Fibroblast of the conjunctiva (primary cell): ENCODE results near the gene RNF126.
"Not testable (repeated sequence)": the region's sequence is repeated elsewhere in the genome, so short reads cannot be mapped to it uniquely, and the experiment has no call there.

Source experiments
- DNase-seq: peaks from one replicate; pipeline ENCODE4 v3.0.0-alpha.2; 2010; ENCODE audit warnings: low read depth

RNF126 gene

DNA sequence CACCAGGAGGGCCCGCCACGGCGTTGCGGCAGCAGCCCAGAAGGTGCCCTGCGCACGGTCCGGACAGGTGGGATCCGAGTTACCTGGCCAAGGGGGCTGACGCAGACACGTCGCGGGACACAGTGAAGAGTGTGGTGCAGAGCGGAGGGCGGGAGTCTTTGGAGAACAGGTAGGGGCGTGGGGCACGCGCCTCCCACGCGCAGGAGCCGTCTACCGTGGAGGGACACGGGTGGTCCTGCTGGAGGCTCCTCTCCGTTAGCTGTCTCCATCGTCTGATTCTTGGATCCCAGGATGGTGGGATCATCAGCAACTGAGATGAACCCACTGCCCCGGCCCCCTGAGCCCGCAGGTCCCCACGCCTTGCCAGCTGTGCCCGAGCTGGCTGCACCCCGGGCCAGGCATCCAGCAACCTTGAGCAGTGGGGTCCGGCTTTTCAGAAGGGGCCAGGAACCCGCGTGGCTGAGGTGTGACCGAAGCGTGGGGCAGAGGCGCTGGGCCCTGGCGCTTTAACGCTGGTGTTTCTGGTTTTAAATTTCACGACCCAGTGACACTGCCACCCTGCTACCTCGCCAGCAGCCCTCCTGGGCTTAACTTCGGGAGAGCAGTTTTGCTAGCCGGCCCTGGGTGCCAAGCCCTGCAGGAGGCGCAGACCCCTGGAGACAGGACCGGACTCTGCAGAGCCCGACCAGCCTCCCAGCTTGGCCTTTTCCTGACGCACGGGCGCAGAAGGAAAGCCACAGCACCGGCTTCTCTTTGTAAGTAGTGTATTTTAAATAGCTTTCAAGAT, 16.0 kb downstream of the RNF126 start:
- DNase-seq = no peak

DNA sequence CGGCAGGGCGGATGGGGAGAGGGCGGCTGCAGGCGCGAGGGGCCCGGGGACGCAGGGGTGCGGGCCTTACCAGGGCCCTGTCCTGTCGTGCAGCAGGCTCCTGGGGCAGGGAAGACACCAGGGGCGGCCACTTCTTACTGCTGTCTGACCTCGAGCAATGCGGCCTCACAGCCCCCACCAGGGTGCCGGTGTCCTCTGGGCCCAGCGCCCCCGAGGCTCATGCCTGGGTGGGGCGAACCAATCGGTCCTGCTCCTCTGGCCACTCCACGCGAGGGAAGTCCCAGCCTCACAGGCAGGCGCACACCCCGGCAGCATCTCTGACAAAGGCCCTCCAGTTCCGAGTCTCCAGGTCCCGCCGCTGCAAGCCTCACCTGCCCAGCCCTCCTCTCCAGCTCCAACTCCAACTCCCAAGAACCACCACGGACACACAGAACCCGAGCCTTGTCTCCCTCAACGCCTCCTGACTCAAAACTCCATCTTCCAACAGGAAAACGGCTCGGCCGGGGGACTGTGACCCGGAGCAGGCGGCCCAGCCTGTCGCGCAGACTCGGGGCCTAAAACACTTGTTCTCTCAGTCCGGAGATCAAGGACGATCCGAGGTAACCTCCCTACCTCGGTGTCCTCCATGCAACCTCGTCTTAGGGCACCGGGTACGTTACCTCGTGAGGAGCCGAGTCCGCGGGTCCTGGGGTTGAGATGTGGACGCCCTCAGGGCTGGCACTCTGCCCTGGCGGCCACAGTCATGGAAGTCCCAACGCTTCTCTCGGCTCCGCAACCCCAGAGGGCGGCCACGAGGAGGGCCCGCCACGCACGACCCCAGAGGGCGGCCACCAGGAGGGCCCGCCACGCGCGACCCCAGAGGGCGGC, 16.9 kb downstream of the RNF126 start:
- no peak for DNase-seq

DNA sequence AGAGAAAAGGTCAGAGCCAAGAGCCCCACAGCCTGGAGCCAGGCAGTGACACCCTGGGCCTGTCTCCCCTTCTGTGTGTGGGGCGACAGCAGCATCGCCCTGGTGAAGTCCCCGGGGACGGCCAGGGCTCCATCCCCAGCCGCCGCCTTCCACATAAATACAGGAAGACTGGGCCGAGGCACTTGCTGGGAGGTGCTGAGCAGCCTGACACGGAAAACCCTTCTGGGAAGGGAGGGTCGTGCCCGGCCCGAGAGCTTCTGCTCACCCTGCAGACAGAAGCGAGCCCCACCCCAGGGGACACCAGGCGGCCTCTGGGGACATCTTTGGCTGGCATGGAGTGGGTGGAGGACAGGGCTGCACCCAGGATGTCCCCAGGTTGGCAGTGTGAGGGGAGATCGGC, 18.2 kb downstream of the RNF126 start:
- no peak for DNase-seq

DNA sequence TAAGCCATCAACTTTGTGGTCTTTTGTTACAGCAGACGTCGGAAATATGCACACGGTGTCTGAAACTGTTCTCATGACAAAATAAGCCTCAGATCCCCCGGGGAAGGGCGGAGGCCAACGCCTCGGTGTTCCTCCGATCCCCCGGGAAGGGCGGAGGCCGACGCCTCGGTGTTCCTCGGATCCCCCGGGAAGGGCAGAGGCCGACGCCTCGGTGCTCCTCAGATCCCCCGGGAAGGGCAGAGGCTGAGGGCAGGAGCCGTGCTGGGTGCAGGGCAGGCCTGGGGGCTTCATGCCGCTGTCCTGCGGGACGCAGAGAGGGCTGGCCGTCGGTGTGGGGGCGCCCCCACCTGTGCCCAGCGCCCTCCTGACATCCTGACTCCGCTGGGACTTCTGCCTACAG, 18.7 kb downstream of the RNF126 start:
- DNase-seq = no peak

DNA sequence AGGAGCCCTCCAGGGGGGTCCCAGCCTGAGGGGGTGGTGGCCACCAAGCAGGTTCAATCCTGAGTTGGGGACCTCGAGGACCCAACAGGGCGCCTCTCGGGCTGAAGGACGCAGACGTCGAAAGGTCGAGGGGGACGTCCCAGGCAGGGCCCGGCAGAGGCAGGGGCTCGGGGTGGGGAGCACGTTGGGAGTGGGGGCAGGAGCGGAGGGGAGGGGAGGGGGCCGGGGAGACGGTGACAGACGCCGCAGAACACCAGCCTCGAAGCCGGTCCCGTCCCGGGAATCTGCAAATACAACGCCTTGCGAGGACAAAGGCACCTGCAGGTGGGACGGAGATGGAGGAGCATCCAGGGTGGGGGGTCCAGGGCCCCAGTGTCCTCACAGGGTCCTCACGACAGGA, 19.3 kb downstream of the RNF126 start:
- no peak for DNase-seq

DNA sequence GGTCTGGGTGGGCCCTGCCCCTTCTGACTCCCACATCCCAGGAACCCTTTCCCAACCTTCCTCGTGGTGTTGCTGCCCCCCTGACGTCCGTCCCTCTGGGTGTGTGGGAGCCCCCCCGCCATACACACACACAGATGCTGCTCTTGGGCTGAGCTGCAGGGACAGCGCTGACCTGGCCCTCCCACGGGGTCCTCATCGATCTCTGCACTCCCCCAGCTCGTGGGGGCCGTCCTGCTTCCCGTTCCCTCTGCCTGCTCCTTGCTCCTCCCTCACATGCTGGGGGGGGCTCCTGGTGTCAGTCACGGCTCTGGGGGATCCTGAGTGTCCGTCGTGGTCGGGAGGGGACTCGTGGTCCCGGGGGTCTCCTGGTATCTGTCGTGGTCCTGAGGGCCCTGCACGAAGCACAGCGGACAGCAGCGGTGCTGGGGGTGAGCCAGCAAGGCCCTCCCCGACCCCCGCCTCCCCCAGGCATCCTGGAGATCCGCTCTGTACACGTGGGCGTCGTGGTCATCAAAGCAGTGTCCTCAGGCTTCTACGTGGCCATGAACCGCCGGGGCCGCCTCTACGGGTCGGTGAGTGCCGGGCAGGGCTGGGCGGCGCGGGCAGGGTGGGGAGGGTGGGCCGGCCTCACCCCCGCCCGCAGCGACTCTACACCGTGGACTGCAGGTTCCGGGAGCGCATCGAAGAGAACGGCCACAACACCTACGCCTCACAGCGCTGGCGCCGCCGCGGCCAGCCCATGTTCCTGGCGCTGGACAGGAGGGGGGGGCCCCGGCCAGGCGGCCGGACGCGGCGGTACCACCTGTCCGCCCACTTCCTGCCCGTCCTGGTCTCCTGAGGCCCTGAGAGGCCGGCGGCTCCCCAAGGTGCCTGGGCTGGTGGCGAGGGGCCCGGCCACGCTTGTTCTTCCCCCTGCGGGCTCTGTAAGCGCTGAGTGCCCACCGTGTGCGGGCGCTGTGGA, 20.0 kb downstream of the RNF126 start:
- no peak for DNase-seq

DNA sequence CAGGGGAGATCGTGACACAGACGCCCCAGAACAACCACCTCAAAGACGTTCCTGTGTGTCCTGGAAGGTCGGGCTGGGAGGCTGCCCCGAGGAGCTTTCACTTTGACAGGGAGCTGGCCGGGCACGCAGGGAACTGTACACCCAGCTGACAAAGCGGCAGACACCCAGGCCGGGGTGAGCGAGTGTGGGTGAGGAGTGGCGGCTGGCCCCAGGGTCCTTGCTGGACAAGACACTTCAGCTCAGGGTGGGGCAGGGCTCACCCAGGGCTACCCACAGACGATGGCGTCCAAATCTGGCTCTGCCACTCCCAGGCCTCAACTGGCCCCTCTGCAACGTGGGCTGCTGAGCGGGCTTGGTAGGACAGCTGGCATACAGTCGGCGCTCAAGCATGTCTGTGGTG, 21.3 kb downstream of the RNF126 start:
- no peak for DNase-seq

DNA sequence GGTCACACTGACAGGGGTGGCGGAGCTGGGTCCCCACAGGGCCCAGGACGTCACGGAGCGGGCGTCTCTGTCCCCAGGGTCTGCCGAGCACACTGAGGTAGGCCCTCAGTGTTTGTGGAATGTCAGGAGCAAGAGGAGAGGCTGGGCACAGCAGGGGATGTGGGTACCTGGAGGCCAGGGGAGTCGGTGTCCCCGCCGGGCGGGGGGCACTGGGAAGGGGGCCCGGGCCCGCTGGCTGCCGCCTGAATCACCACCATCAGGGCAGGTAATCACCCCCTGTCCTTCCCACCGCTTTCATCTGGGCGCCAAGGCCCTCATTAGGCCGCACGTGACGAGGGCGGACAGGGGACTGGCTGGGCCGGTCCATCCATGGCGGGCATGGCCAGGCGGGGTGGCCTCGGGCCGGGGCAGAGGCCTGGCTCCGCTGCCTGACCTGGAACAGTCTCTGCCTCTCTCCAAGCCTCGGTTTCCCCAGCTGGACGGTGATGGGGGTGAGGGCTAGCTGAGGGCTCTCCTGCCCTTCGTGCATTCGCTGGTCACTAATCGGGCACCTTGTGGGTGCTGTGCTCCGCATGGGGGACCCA, 22.3 kb downstream of the RNF126 start:
- DNase-seq = no peak

DNA sequence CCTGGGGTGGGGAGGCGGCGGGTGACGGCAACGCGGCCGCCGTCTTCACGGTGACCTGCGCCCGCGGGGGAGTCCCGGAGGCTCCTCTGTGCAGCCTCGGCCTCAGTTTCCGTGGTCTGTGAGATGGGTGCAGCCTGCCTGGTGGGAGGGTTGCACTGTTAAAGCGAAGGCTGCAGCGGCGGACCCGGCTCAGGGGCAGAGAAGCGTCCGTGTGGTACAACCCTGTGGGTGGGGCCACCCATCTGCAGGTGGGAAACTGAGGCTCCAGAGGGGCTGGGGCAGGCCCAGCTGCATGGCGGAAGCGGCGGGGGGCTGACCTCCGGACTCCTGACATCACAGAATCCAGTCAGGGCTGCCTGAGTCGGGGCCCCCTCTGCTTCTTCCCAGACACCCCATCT, 22.9 kb downstream of the RNF126 start:
- no peak for DNase-seq

DNA sequence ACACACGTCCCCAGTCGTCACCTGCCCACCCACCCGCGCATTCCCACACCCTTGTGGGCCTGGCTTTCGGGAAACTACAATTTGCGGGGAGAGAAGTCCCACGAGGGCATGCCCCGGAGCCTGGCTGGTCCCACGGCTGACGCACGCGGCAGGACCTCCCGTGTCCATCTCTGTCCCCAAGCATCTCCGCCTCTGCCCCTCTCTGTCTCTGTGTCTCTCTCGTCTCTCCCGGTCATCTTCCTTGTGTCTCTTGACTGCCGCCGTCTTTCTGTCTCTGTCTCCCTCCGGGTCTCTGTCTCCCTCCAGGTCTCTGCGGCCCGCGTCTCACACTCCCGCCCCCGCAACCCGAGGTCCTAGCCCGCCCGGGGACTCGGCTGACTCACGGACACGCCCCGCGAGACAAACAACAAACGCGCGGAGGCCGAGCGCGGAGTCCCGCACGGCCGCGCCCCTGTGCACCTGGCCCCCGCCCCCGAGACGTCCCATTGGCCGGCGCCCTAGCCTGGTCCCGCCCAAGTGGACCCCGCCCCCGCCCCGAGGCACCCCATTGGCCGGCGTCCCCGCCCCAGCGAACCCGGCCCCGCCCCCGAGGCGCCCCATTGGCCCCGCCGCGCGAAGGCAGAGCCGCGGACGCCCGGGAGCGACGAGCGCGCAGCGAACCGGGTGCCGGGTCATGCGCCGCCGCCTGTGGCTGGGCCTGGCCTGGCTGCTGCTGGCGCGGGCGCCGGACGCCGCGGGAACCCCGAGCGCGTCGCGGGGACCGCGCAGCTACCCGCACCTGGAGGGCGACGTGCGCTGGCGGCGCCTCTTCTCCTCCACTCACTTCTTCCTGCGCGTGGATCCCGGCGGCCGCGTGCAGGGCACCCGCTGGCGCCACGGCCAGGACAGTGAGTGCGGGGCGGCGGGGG, 23.5 kb downstream of the RNF126 start, which contains the start of gene FGF22:
Gene FGF22 (plus strand): TSS at position 627 of the 908 bp plus-strand sequence. CDS start 47 bp downstream, at position 674.
- peak; percentile 51 for DNase-seq

DNA sequence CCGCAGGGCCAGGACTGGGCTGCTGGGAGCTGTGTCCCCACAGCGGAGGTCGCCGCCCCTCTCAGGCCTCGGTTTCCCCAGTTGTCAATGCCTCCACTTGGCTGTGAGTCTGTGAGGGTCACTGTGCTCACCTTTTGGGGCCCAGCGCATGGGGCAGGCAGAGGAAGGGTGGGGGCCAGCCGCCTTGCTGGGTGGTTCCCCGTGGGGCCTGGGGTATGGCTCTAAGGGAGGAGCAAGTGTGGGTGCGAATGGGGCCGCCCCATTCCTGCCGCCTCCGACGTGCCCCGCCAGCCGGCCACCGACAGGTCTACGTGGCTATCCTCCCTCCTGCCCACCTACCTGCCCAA, 24.1 kb downstream of the RNF126 start:
- DNase-seq = no peak

DNA sequence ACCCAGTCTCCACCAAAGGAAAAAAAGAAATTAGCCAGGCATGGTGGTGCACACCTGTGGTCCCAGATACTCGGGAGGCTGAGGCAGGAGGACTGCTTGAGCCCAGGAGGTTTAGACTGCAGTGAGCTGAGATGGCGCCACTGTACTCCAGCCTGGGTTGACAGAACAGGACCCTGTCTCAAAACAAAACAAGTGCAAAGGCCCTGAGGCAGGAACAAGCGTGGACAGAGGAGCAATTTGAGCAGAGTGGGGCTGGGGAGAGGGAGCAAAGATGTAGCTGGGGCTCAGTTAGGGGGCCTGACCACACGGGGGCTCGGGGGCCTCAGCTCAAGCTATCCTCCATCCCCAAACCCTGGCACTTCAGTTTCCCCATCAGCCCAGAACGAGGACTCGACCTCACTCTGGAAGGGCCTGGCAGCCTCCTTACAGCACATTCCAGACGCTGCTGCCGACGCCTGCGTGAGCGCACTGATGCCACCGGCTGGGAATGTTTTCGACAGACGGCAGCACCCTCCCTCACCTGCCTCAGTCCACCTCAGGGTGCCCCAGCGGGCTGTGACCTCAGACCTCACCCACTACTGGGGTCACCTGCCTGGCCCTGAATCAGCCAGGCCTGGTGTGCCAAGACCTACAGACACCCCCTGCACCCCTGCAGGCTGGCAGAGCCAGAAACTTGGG, 27.9 kb downstream of the RNF126 start:
- DNase-seq = no peak

DNA sequence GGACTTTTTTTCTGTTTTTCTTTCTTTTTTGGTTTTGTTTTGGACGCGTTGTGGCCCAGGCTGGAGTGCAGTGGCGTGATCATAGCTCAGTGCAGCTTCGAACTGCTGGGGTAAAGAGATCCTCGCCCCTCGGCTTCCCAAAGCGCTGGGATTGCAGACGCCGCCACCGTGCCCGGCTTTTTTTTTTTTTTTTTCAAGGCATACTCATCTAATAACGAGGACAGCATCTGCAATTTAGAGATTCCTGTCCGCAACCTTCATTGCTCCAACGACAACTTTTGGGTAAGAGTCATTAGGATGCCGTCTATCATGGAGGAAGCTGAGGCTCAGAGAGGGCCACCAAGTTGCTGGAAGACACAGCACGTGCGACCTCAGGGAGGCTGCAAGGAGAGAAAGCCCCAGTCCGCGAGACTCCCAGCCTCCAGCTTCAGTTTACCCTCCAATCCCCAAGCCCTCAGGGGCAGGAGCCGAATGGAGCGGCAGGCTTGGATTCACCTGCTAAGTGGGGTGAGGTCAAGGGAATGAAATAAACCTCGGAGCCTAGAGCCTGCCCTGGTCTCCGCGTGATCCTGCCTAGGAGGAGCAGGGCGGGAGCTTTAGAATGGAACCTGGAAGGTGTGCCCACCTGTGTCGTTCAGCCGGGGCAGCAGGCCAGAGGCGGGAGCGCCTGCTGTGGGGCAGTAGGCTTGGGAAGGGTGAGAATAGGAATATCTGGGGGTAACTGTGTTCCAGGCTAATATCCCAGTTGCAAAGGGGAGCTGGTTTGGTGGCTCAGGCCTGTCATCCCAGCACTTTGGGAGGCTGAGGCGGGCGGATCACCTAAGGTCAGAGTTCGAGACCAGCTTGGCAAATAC, 29.0 kb downstream of the RNF126 start:
- DNase-seq = no peak

DNA sequence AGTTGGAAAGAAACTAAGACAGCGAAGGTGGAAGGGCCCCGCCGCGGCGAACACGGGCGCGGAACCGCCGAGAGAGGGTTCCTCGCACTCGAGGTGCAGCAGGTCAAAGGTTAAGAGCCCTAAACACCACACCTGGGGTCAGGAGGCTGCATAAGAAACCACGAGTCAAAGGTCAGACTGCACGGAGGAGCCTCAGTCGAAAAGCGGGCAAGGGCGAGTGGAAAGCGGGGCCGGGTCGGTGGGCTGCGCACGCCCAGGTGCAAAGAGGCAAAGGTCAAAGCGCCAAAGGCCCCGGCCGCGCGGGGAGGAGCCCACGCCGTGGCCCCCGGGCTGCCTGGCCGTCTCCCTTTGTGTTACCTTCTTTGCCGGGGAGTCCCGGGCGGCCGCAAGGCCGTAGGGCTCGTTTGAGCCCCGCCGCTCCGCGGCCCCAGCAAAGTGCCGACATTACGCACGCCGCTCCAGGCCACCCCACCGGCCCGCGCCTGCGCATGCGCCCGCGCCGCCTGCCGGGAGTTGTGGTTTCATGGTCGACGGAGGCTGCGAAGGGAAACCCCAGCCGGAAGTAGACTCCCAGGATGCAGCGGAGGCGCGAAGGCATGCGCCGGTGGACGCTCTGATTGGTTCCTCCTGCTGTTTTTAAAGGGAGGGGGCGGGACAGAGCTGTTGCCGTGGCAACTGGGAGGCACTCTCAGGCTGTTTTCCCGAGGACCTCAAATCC, 29.8 kb downstream of the RNF126 start, which contains the start of gene POLRMT:
Gene POLRMT (minus strand): TSS at position 470 of the 718 bp plus-strand sequence. CDS start 25 bp downstream, at position 445.
- DNase-seq = peak; percentile 97

DNA sequence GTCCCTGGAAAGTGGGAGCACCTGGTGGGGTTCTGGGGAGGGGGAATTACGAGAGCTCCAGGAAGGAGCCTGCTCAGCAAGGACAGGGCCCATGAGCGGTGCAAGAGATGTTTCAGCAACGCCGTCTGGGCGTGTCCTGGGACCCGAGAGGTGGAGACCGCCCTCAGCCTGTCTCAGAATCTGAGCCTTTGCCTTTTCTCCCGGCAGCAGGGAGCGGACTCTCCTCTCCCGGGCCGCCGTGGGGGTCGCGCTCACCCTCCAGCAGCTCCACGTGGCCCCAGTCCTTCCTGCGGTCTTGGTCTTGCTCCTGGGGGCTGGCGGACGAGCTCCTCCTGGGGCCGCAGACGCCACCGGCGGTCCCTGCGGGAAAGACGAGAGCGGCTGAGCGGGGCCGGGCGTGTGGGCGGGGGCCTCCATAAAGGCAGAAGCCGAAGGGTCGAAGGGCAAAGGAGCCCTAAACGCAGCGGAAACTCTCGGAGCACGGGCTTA, 30.4 kb downstream of the RNF126 start:
- DNase-seq = no peak

DNA sequence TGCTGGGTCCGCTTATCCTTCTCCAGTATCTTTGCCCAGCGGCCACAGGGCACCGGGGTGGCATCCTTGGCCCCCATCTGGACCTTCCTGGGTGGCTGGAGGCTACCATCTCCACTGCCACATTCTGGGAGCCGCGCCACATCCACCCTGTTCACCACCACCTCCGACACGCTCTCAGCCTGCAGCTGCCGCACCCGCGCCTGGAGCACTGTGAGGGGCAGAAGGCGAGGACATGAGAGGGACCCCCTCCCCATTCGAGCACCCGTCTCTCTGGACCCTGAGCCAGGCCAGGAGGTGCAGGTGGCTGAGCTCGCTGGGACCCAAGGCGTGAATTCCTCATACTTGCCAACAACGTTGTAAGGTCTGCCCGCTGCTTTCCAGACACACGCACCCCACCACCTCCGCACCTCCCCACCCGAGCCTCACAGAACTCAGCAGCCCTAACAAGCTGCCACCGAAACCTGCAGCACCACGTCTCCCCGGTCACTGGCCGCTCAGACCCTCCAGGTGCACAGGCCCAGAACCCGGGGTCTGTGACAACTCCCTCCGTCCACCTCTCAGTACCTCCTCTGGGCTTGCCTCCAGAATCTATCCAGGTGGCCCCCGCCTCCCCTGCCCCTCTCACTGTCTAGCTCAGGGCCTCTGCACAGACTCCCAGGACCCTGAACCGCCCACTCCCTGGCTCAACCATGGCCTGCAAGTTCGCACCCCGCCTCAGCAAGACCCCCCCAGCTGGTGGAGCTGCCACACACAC, 32.9 kb downstream of the RNF126 start:
- DNase-seq = no peak

DNA sequence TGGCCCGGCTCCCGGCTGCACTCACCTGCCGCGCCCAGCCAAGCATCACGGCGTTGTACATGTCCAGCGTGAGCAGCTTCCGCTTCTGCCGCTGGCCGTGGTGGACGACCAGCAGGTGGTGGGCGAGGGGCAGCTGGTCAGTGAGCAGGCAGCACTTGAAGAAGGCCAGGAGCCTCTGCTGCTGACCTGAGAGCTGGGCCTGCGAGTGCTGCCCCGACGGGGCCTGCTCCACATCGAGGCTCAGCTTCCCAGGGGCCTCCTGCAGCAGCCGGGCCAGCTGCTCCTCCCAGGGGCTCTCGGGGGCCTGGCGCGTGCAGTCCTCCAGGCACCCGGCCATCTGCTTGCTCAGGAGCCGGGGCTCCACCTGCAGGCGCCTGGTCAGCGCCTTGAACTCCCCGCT, 33.5 kb downstream of the RNF126 start:
- DNase-seq = not testable (repeated sequence)
